MG63 (cell line): ENCODE results near the gene IGFBP6. TPM values are rescaled to one million over a fixed set of nuclear protein-coding genes. Genes with fewer than 3 reads are reported as not detected.

ENCODE experiments used
- DNase-seq: peaks from one replicate; pipeline ENCODE4 v3.0.0-alpha.2; 2020
- H3K27me3 ChIP-seq: fragments of 250-450 bp; sonication (Bioruptor Pico); 2 replicates; pipeline ENCODE4 v1.5.1; 2020; ENCODE audit warnings: mild to moderate bottlenecking, moderate library complexity
- H3K36me3 ChIP-seq: fragments of 250-450 bp; sonication (Bioruptor Pico); 2 replicates; pipeline ENCODE4 v1.5.1; 2020; ENCODE audit warnings: mild to moderate bottlenecking, moderate library complexity
- H3K4me3 ChIP-seq: fragments of 250-450 bp; sonication (Bioruptor Pico); 2 replicates; pipeline ENCODE4 v1.5.1; 2020; ENCODE audit warnings: mild to moderate bottlenecking, moderate library complexity
- H3K9me3 ChIP-seq: fragments of 250-450 bp; sonication (Bioruptor Pico); 2 replicates; pipeline ENCODE4 v1.5.1; 2020; ENCODE audit warnings: mild to moderate bottlenecking, moderate library complexity
- total RNA-seq: library from RNA; depleted of rRNA; stranded (reverse); fragments of >200 nt; shearing (Covaris generic); gene quantifications from 2 replicates; pipeline ENCODE4 v1.2.3, GENCODE V29; 2014; ENCODE audit warnings: low replicate concordance; rRNA removed

The IGFBP6 gene
- total RNA-seq = 37.5 and 66.3 TPM in 2 replicates

DNA sequence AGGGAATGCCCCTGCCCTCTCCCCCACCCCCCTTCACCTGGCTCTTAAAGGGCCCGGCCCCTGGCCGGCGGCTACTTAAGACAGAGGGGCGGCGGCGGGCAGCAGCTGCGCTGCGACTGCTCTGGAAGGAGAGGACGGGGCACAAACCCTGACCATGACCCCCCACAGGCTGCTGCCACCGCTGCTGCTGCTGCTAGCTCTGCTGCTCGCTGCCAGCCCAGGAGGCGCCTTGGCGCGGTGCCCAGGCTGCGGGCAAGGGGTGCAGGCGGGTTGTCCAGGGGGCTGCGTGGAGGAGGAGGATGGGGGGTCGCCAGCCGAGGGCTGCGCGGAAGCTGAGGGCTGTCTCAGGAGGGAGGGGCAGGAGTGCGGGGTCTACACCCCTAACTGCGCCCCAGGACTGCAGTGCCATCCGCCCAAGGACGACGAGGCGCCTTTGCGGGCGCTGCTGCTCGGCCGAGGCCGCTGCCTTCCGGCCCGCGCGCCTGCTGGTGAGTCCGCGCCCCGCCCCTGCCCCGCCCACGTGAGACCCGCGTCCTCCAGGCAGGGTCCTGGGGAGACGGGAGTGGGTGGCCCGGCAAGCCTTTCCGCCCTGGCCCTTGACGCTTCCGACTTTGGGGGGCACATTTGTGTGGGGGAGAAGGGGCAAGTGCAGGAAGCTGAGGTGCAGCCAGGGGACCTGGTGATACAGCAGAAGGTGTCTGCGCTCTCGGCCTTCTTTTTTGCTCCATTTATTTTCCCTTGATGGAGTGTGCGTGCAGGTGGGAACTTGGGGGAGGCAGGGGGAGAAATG lies at the start of gene IGFBP6:
Gene IGFBP6, plus strand, starts transcription at position 104 of the 790 bp plus-strand sequence. Its CDS starts 51 bp downstream, at position 155.
- Histone ChIP-seq H3K27me3 (no peaks in the 10 kb centered on the region), H3K9me3 (no peaks in the 10 kb centered on the region), H3K36me3 (no peaks in the 10 kb centered on the region), H3K4me3 (peak within 1 kb of the TSS; percentile 54)
- DNase-seq = peak; percentile 77

GRCh38 chr12:53048033-53048779 lies 49.3 kb upstream of the IGFBP6 start:
- Histone ChIP-seq H3K36me3 (peaks cover 11% of the 10 kb centered on the region), H3K9me3 (no peaks in the 10 kb centered on the region), H3K27me3 (no peaks in the 10 kb centered on the region), H3K4me3 (peak overlapping the region; percentile 66)
- DNase-seq = peak; percentile 70

DNA sequence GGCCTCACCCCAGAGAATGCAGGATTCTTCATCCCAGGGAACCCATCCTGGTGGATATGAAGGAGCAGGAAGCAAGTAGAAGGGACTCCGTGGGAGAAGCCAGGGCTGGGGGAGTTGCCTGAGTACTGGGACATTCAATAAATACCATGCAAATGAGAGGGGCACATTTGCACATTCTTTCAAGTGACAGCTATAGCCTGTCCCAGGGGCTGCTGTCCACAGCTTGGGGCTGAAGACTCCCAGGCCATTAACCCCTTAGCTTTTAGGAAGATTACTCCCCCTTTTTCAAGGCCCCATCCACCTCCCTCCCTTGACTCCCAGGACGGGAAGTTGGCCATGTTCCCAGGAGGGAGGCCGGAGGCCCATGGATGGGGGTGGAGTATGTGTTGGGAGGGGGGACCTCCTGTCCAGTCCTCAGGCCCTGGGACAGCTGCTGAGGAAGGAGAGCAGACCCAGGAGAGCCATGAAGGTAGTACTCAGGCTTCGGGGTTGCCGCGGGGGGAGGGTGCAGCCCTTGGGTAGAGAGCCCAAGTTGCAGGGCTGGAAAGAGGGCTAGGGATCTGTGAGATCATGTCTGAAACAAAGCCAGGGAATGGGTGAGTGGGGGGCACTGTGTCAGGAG lies 48.6 kb upstream of the IGFBP6 start:
- Histone ChIP-seq H3K4me3 (peak overlapping the region; percentile 66), H3K27me3 (no peaks in the 10 kb centered on the region), H3K36me3 (peaks cover 16% of the 10 kb centered on the region), H3K9me3 (no peaks in the 10 kb centered on the region)
- peak; percentile 52 for DNase-seq

- Histone ChIP-seq H3K27me3 (no peaks in the 10 kb centered on the region), H3K4me3 (peak within 1 kb of the TSS; percentile 66)
- peak; percentile 87 for DNase-seq
Measured at GRCh38 chr12:53049571-53050318, 47.7 kb upstream of the IGFBP6 start, which contains the start of gene TNS2. Gene TNS2 (plus strand): TSS chr12:53050065. CDS start chr12:53050186, 121 bp downstream.

GRCh38 chr12:53050426-53051057 lies 46.9 kb upstream of the IGFBP6 start:
- no peaks in the 10 kb centered on the region for H3K9me3 ChIP-seq
- H3K36me3 ChIP-seq = peaks cover 24% of the 10 kb centered on the region
- no peaks in the 10 kb centered on the region for H3K27me3 ChIP-seq
- H3K4me3 ChIP-seq = peak overlapping the region; percentile 66
- no peak for DNase-seq

More at GRCh38 chr12:53049571-53050318, 47.7 kb upstream of the IGFBP6 start, which contains the start of gene TNS2:
- H3K36me3 ChIP-seq = peaks cover 20% of the 10 kb centered on the region
- H3K9me3 ChIP-seq = no peaks in the 10 kb centered on the region

- H3K4me3 ChIP-seq = peak overlapping the region; percentile 66
- DNase-seq = peak; percentile 38
- no peaks in the 10 kb centered on the region for H3K9me3 ChIP-seq
- peaks cover 27% of the 10 kb centered on the region for H3K36me3 ChIP-seq
- H3K27me3 ChIP-seq = no peaks in the 10 kb centered on the region
Measured at GRCh38 chr12:53051058-53051880, 46.2 kb upstream of the IGFBP6 start.

GRCh38 chr12:53051881-53052412 lies 45.5 kb upstream of the IGFBP6 start:
- H3K27me3 ChIP-seq = no peaks in the 10 kb centered on the region
- no peaks in the 10 kb centered on the region for H3K9me3 ChIP-seq
- H3K36me3 ChIP-seq = peaks cover 34% of the 10 kb centered on the region
- DNase-seq = no peak
- H3K4me3 ChIP-seq = no peak overlapping the region

- Histone ChIP-seq H3K27me3 (no peaks in the 10 kb centered on the region), H3K9me3 (no peaks in the 10 kb centered on the region), H3K4me3 (no peak overlapping the region), H3K36me3 (peaks cover 35% of the 10 kb centered on the region)
- peak; percentile 85 for DNase-seq
Measured at GRCh38 chr12:53052419-53053217, 44.8 kb upstream of the IGFBP6 start.

- H3K9me3 ChIP-seq = no peaks in the 10 kb centered on the region
- DNase-seq = no peak
- no peaks in the 10 kb centered on the region for H3K27me3 ChIP-seq
- peaks cover 38% of the 10 kb centered on the region for H3K36me3 ChIP-seq
- H3K4me3 ChIP-seq = no peak overlapping the region
Measured at GRCh38 chr12:53053218-53054111, 44.0 kb upstream of the IGFBP6 start.

DNA sequence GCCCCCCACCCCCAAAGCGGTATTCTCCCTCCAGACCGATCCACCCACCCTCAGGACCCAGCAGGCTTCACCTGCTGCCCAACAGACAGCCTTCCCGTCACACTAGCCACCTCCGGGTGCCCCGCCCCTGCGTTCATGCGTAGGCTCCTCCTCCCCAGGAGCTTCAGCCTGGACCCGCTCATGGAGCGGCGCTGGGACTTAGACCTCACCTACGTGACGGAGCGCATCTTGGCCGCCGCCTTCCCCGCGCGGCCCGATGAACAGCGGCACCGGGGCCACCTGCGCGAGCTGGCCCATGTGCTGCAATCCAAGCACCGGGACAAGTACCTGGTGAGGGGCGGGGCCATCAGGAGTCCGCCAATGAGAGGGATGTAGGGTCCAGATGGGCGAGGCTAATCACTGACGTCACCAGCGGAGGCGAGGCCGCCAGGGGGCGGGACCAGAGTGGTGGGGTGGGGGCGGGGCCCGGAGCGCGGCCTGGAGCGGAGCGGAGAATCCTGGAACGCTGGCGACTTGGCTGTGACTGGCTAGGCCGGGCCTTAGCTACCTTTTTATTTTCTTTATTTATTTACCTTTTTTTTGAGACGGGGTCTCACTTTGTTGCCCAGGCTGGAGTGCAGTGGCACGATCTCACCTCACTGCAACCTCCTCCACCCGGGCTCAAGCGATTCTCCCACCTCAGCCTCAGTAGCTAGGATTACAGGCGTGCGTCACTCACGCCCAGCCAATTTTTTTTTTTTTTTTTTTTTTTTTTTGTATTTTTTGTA lies 43.2 kb upstream of the IGFBP6 start:
- H3K9me3 ChIP-seq = no peaks in the 10 kb centered on the region
- H3K4me3 ChIP-seq = no peak overlapping the region
- no peak for DNase-seq
- no peaks in the 10 kb centered on the region for H3K27me3 ChIP-seq
- peaks cover 38% of the 10 kb centered on the region for H3K36me3 ChIP-seq

DNA sequence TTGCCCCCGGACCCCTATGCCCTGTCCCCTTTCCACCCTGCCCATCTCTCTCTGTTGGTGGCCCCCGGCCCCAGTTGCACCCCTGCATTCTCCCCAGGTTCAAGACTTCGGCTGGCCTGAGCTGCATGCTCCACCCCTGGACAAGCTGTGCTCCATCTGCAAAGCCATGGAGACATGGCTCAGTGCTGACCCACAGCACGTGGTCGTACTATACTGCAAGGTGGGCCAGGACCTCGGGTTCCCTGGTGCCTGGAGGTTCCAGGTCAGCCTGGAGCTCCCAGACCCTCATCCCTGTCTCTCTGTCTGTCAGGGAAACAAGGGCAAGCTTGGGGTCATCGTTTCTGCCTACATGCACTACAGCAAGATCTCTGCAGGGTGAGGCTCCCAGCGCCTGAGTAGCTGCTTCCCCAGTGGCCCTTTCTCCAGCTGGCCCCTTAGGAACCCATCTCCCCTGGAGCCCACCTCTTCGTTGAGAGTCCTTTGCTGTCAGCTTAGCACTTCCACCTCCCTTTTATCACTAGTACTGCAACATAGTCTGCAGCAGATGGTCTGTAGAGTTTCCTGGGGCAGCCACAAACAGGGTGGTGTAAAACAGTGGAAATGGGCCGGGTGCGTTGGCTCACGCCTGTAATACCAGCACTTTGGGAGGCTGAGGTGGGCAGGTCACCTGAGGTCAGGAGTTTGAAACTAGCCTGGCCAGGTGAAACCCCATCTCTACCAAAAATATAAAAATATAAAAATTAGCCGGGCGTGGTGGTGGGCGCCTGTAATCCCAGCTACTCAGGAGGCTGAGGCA lies 41.8 kb upstream of the IGFBP6 start:
- no peak overlapping the region for H3K4me3 ChIP-seq
- H3K36me3 ChIP-seq = peaks cover 40% of the 10 kb centered on the region
- H3K9me3 ChIP-seq = no peaks in the 10 kb centered on the region
- no peak for DNase-seq
- no peaks in the 10 kb centered on the region for H3K27me3 ChIP-seq

- DNase-seq = no peak
- Histone ChIP-seq H3K9me3 (no peaks in the 10 kb centered on the region), H3K27me3 (no peaks in the 10 kb centered on the region), H3K4me3 (no peak overlapping the region), H3K36me3 (peaks cover 46% of the 10 kb centered on the region)
Measured at GRCh38 chr12:53056296-53056695, 41.2 kb upstream of the IGFBP6 start.
